ENCODE measurements around the gene TMPRSS7.

DNA sequence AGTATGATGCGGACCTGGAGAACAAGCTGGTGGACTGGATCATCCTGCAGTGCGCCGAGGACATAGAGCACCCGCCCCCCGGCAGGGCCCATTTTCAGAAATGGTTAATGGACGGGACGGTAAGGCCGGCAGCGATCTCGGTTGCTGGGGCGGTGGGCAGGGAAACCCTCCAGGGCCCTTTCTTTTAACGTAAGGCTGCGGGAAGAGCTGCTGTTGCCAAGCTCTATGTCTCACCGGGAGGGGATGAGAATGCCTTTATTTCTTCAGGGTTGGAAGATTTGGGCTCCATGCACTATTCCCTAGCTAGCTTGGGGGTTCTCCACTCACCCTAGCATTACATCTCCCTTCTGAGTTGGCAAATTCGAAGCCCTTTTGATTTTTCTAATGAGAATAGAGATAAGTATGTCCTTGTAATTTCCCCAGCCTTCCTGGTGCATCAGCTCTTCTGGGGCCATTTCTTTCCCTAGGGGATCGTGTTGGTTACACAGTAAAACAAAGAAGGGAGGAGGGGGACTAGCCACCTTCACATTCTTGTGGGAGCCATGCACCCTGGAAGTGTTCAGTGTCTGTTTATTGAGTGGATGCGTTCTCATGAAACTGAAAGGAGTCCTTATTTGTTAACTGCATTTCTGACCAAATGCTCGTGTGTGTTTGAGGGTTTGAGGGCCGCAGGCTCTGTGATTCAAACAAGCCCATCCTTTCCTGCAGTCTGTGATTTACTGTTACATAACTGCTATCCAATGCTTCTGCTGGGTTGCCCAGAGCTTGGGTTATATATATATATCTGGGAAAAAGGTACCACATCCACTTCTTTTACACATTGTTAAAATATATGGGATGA is 34.8 kb upstream of the TMPRSS7 start:
- TF ChIP-seq, protein P1, sequence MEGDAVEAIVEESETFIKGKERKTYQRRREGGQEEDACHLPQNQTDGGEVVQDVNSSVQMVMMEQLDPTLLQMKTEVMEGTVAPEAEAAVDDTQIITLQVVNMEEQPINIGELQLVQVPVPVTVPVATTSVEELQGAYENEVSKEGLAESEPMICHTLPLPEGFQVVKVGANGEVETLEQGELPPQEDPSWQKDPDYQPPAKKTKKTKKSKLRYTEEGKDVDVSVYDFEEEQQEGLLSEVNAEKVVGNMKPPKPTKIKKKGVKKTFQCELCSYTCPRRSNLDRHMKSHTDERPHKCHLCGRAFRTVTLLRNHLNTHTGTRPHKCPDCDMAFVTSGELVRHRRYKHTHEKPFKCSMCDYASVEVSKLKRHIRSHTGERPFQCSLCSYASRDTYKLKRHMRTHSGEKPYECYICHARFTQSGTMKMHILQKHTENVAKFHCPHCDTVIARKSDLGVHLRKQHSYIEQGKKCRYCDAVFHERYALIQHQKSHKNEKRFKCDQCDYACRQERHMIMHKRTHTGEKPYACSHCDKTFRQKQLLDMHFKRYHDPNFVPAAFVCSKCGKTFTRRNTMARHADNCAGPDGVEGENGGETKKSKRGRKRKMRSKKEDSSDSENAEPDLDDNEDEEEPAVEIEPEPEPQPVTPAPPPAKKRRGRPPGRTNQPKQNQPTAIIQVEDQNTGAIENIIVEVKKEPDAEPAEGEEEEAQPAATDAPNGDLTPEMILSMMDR (IDR thresholded peaks at IDR 0.05; ENCODE audit: low read depth, low read length) = no peak
- no peak for TF ChIP-seq EZH2phosphoT487 (IDR thresholded peaks at IDR 0.05; ENCODE audit: low read depth)
